Mesenchymal stem cell (in vitro differentiated cells and primary cell): Measurements from ENCODE around the gene SLCO3A1.

Experiments
- DNase-seq: peaks from one replicate; pipeline ENCODE4 v3.0.0-alpha.2; 2013
- H2AFZ ChIP-seq: one replicate; pipeline ENCODE4 v1.6.1; 2013; ENCODE audit warnings: low read depth, mild to moderate bottlenecking, control low read depth, inconsistent platforms, low read length, moderate library complexity
- H2AK5ac ChIP-seq: 2 replicates; pipeline ENCODE4 v1.6.1; 2013; ENCODE audit warnings: low read length, moderate library complexity, mild to moderate bottlenecking, inconsistent platforms; ENCODE audit not compliant: severe bottlenecking
- H2BK120ac ChIP-seq: one replicate; pipeline ENCODE4 v1.6.1; 2013; ENCODE audit warnings: low read depth, mild to moderate bottlenecking, inconsistent platforms, low read length, moderate library complexity
- H2BK12ac ChIP-seq, 2 experiments: one replicate each; pipeline ENCODE4 v1.6.1; 2013; ENCODE audit warnings: inconsistent platforms in 2 of 2, low read length in 2 of 2, mild to moderate bottlenecking in 2 of 2, moderate library complexity in 2 of 2, control low read depth in 1 of 2
- H2BK15ac ChIP-seq: one replicate; pipeline ENCODE4 v1.6.1; 2013; ENCODE audit warnings: mild to moderate bottlenecking, low read depth, inconsistent platforms; ENCODE audit not compliant: poor library complexity, severe bottlenecking
- H2BK5ac ChIP-seq: 2 replicates; pipeline ENCODE4 v1.6.1; 2013; ENCODE audit warnings: low read depth, mild to moderate bottlenecking, low read length, control low read depth, inconsistent platforms; ENCODE audit not compliant: poor library complexity, severe bottlenecking
- H3K14ac ChIP-seq, 2 experiments: one replicate each; pipeline ENCODE4 v1.6.1; 2013; ENCODE audit warnings: inconsistent platforms in 2 of 2, low read length in 2 of 2, control low read depth in 1 of 2, mild to moderate bottlenecking in 1 of 2, moderate library complexity in 1 of 2
- H3K18ac ChIP-seq, 2 experiments: one replicate each; pipeline ENCODE4 v1.6.1; 2013; ENCODE audit warnings: inconsistent platforms in 2 of 2, low read length in 2 of 2, control low read depth in 1 of 2, low read depth in 1 of 2, mild to moderate bottlenecking in 1 of 2
- H3K23ac ChIP-seq, 2 experiments: one replicate each; pipeline ENCODE4 v1.6.1; 2013; ENCODE audit warnings: inconsistent platforms in 2 of 2, low read length in 2 of 2, mild to moderate bottlenecking in 2 of 2, moderate library complexity in 2 of 2, control low read depth in 1 of 2
- H3K27ac ChIP-seq: 2 replicates; pipeline ENCODE4 v1.5.1; 2013; ENCODE audit warnings: mild to moderate bottlenecking, moderate library complexity, low read length, control low read depth, inconsistent platforms; ENCODE audit not compliant: poor library complexity, severe bottlenecking
- H3K27me3 ChIP-seq, 2 experiments: 2 replicates each; pipeline versions ENCODE4 v1.6.1 to v1.7.0; 2013; ENCODE audit warnings: low read length in 2 of 2, mild to moderate bottlenecking in 2 of 2, moderate library complexity in 2 of 2, control low read depth in 1 of 2, inconsistent platforms in 1 of 2; ENCODE audit not compliant: control insufficient read depth in 1 of 2, insufficient read depth in 1 of 2
- H3K36me3 ChIP-seq, 2 experiments: 2 replicates each; pipeline versions ENCODE4 v1.6.1 to v1.7.0; 2013; ENCODE audit warnings: low read length in 2 of 2, control low read depth in 1 of 2, inconsistent platforms in 1 of 2, low read depth in 1 of 2, mild to moderate bottlenecking in 1 of 2; ENCODE audit not compliant: insufficient read depth in 2 of 2, control insufficient read depth in 1 of 2
- H3K4ac ChIP-seq, 2 experiments: one replicate each; pipeline ENCODE4 v1.6.1; 2013; ENCODE audit warnings: inconsistent platforms in 2 of 2, low read length in 2 of 2, mild to moderate bottlenecking in 2 of 2, moderate library complexity in 2 of 2, control low read depth in 1 of 2, low read depth in 1 of 2
- H3K4me1 ChIP-seq: 2 replicates; pipeline ENCODE4 v1.6.1; 2013; ENCODE audit warnings: low read depth, low read length, control low read depth; ENCODE audit not compliant: control insufficient read depth, insufficient read depth
- H3K4me2 ChIP-seq: 2 replicates; pipeline ENCODE4 v1.6.1; 2013; ENCODE audit warnings: low read length, mild to moderate bottlenecking, inconsistent platforms; ENCODE audit not compliant: poor library complexity, severe bottlenecking
- H3K4me3 ChIP-seq, 2 experiments: 2 replicates each; pipeline versions ENCODE4 v1.5.1 to v1.7.0; 2013; ENCODE audit warnings: low read length in 2 of 2, mild to moderate bottlenecking in 2 of 2, control low read depth in 1 of 2, low read depth in 1 of 2; ENCODE audit not compliant: insufficient read depth in 1 of 2
- H3K79me1 ChIP-seq: replicated peaks from 2 replicates; pipeline ENCODE4 v1.6.1; 2013; ENCODE audit warnings: mild to moderate bottlenecking, control low read depth, low read length, inconsistent platforms; ENCODE audit not compliant: poor library complexity, severe bottlenecking
- H3K9ac ChIP-seq: 2 replicates; pipeline ENCODE4 v1.7.0; 2013; ENCODE audit warnings: mild to moderate bottlenecking, low read length, moderate library complexity
- H3K9me3 ChIP-seq: 2 replicates; pipeline ENCODE4 v1.7.0; 2013; ENCODE audit warnings: mild to moderate bottlenecking, low read length; ENCODE audit not compliant: control insufficient read depth
- H4K8ac ChIP-seq: one replicate; pipeline ENCODE4 v1.6.1; 2013; ENCODE audit warnings: inconsistent platforms, mild to moderate bottlenecking, low read length, moderate library complexity
- H4K91ac ChIP-seq: one replicate; pipeline ENCODE4 v1.6.1; 2013; ENCODE audit warnings: mild to moderate bottlenecking, low read length, inconsistent platforms
- WGBS: methylation state at CpG from one replicate; pipeline ENCODE4 v1.1.7; 2013; ENCODE audit warnings: mixed read lengths; 5-methylcytosine and 5-hydroxymethylcytosine counted together

The SLCO3A1 gene

GRCh38 chr15:92033314-92033713 lies 179.8 kb downstream of the SLCO3A1 start:
- no peak overlapping the region for H3K27ac ChIP-seq
- no peaks in the 10 kb centered on the region for H3K4me1 ChIP-seq
- no peak overlapping the region for H3K4me2 ChIP-seq
- no peak overlapping the region for H3K23ac ChIP-seq
- H2AFZ ChIP-seq = no peak overlapping the region
- 92% methylated on average over 7 of the region's 9 CpGs for WGBS
- H3K14ac ChIP-seq = no peak overlapping the region
- H3K27me3 ChIP-seq = no peaks in the 10 kb centered on the region
- H2BK5ac ChIP-seq = no peak overlapping the region
- H3K9ac ChIP-seq = no peak overlapping the region
- no peak overlapping the region for H3K4me3 ChIP-seq
- H3K79me1 ChIP-seq = no peaks in the 10 kb centered on the region
- no peak overlapping the region for H3K4ac ChIP-seq
- H2BK12ac ChIP-seq = no peak overlapping the region
- H3K18ac ChIP-seq = no peak overlapping the region
- no peaks in the 10 kb centered on the region for H3K36me3 ChIP-seq
- H3K9me3 ChIP-seq = no peaks in the 10 kb centered on the region
- no peak for DNase-seq
- no peak overlapping the region for H2AK5ac ChIP-seq
- H2BK120ac ChIP-seq = no peak overlapping the region
- no peak overlapping the region for H2BK15ac ChIP-seq
- no peak overlapping the region for H4K91ac ChIP-seq
- peak overlapping the region; percentile 15 for H4K8ac ChIP-seq

- H3K36me3 ChIP-seq = no peaks in the 10 kb centered on the region
- no peaks in the 10 kb centered on the region for H3K4me1 ChIP-seq
- H4K8ac ChIP-seq = no peak overlapping the region
- no peak overlapping the region for H2BK15ac ChIP-seq
- no peak overlapping the region for H3K18ac ChIP-seq
- no peak overlapping the region for H2AK5ac ChIP-seq
- H3K9ac ChIP-seq = no peak overlapping the region
- 69% methylated on average over 8 of the region's 8 CpGs for WGBS
- H3K4me3 ChIP-seq = no peak overlapping the region
- DNase-seq = no peak
- no peak overlapping the region for H3K23ac ChIP-seq
- H3K9me3 ChIP-seq = no peaks in the 10 kb centered on the region
- H3K27ac ChIP-seq = no peak overlapping the region
- no peaks in the 10 kb centered on the region for H3K27me3 ChIP-seq
- H3K79me1 ChIP-seq = no peaks in the 10 kb centered on the region
- no peak overlapping the region for H2BK120ac ChIP-seq
- H2BK12ac ChIP-seq = no peak overlapping the region
- H4K91ac ChIP-seq = no peak overlapping the region
- no peak overlapping the region for H3K14ac ChIP-seq
- H3K4ac ChIP-seq = no peak overlapping the region
- no peak overlapping the region for H2BK5ac ChIP-seq
- no peak overlapping the region for H3K4me2 ChIP-seq
- H2AFZ ChIP-seq = no peak overlapping the region
Observed at GRCh38 chr15:92033723-92034122, 180.2 kb downstream of the SLCO3A1 start.

GRCh38 chr15:92034227-92034626 lies 180.7 kb downstream of the SLCO3A1 start:
- Histone ChIP-seq H3K79me1 (no peaks in the 10 kb centered on the region), H2BK15ac (no peak overlapping the region), H4K8ac (no peak overlapping the region), H3K4ac (no peak overlapping the region), H4K91ac (no peak overlapping the region), H3K9me3 (no peaks in the 10 kb centered on the region), H3K27me3 (no peaks in the 10 kb centered on the region), H3K4me2 (no peak overlapping the region), H3K9ac (no peak overlapping the region), H3K27ac (no peak overlapping the region), H3K36me3 (no peaks in the 10 kb centered on the region), H2AK5ac (no peak overlapping the region), H3K14ac (no peak overlapping the region), H2AFZ (no peak overlapping the region), H3K4me1 (no peaks in the 10 kb centered on the region), H2BK12ac (no peak overlapping the region), H3K4me3 (no peak overlapping the region), H2BK5ac (no peak overlapping the region), H3K18ac (no peak overlapping the region), H3K23ac (no peak overlapping the region), H2BK120ac (no peak overlapping the region)
- WGBS = 81% methylated on average over 7 of the region's 7 CpGs
- no peak for DNase-seq

- H3K27me3 ChIP-seq = no peaks in the 10 kb centered on the region
- no peak overlapping the region for H3K18ac ChIP-seq
- no peak overlapping the region for H3K14ac ChIP-seq
- no peak overlapping the region for H2BK15ac ChIP-seq
- H2BK5ac ChIP-seq = no peak overlapping the region
- no peaks in the 10 kb centered on the region for H3K9me3 ChIP-seq
- H3K27ac ChIP-seq = no peak overlapping the region
- H3K36me3 ChIP-seq = no peaks in the 10 kb centered on the region
- no peak overlapping the region for H2AK5ac ChIP-seq
- no peak overlapping the region for H3K4me2 ChIP-seq
- H3K4me3 ChIP-seq = no peak overlapping the region
- H3K9ac ChIP-seq = no peak overlapping the region
- H4K91ac ChIP-seq = no peak overlapping the region
- no peaks in the 10 kb centered on the region for H3K4me1 ChIP-seq
- H2BK120ac ChIP-seq = no peak overlapping the region
- no peak overlapping the region for H3K4ac ChIP-seq
- no peak overlapping the region for H2BK12ac ChIP-seq
- DNase-seq = no peak
- no peak overlapping the region for H4K8ac ChIP-seq
- H3K23ac ChIP-seq = no peak overlapping the region
- WGBS = 37% methylated on average over 3 of the region's 3 CpGs
- no peaks in the 10 kb centered on the region for H3K79me1 ChIP-seq
- no peak overlapping the region for H2AFZ ChIP-seq
Observed at GRCh38 chr15:92035551-92035950, 182.0 kb downstream of the SLCO3A1 start.
